ENCODE results near the gene CST6. TPM values are rescaled to one million over a fixed set of nuclear protein-coding genes. Genes with fewer than 3 reads are reported as not detected.

CST6 gene
- total RNA-seq, 1 donor from 2014 or later: not detected

GRCh38 chr11:65988791-65989592 is 22.8 kb upstream of the CST6 start:
- no peak overlapping the region for H3K9ac ChIP-seq
- H3K27ac Mint-ChIP-seq: peak overlapping the region; percentile 88
- peak; percentile 94 for DNase-seq (ENCODE audit: low spot score)
- no peaks in the 10 kb centered on the region for H3K9me3 Mint-ChIP-seq
- H3K27ac ChIP-seq: no peak overlapping the region
- H3K4me1 Mint-ChIP-seq: peaks cover 2% of the 10 kb centered on the region
- no peaks in the 10 kb centered on the region for H3K4me1 ChIP-seq
- no peak overlapping the region for H3K4me3 ChIP-seq
- peak overlapping the region; percentile 9 for H3K4me3 Mint-ChIP-seq
- no peaks in the 10 kb centered on the region for H3K9me3 ChIP-seq (ENCODE audit: low read depth)
- H3K27me3 Mint-ChIP-seq (ENCODE audit: insufficient read depth, low read depth): no peaks in the 10 kb centered on the region
- H2AFZ ChIP-seq (replicated peaks): peak overlapping the region; percentile 76
- TF ChIP-seq CTCF (IDR thresholded peaks at IDR 0.05) (peak; percentile 99), EZH2 (IDR thresholded peaks at IDR 0.05) (no peak), EZH2phosphoT487 (IDR thresholded peaks at IDR 0.05) (no peak)
- peaks cover 10% of the 10 kb centered on the region for H3F3A ChIP-seq (ENCODE audit: low read depth)
- no peak overlapping the region for H3K4me2 ChIP-seq
- no peaks in the 10 kb centered on the region for H3K27me3 ChIP-seq
- H4K20me1 ChIP-seq (ENCODE audit: low read depth): no peaks in the 10 kb centered on the region
- H3K79me2 ChIP-seq (ENCODE audit: low read depth): no peaks in the 10 kb centered on the region
- no peaks in the 10 kb centered on the region for H3K36me3 ChIP-seq
- peaks cover 2% of the 10 kb centered on the region for H3K36me3 Mint-ChIP-seq

GRCh38 chr11:65992056-65992455 is 19.8 kb upstream of the CST6 start:
- no peaks in the 10 kb centered on the region for H3K27me3 Mint-ChIP-seq (ENCODE audit: insufficient read depth, low read depth)
- Histone ChIP-seq H3K4me1 (no peaks in the 10 kb centered on the region), H3K79me2 (ENCODE audit: low read depth) (no peaks in the 10 kb centered on the region), H3K27me3 (no peaks in the 10 kb centered on the region), H4K20me1 (ENCODE audit: low read depth) (no peaks in the 10 kb centered on the region), H2AFZ (replicated peaks) (no peak overlapping the region), H3K27ac (no peak overlapping the region), H3K4me3 (no peak overlapping the region), H3F3A (ENCODE audit: low read depth) (peaks cover 15% of the 10 kb centered on the region), H3K9ac (no peak overlapping the region), H3K4me2 (no peak overlapping the region), H3K9me3 (ENCODE audit: low read depth) (no peaks in the 10 kb centered on the region), H3K36me3 (no peaks in the 10 kb centered on the region)
- H3K4me1 Mint-ChIP-seq: peaks cover 2% of the 10 kb centered on the region
- H3K9me3 Mint-ChIP-seq: no peaks in the 10 kb centered on the region
- DNase-seq (ENCODE audit: low spot score): no peak
- H3K27ac Mint-ChIP-seq: no peak overlapping the region
- no peak for TF ChIP-seq CTCF (IDR thresholded peaks at IDR 0.05)
- TF ChIP-seq EZH2 (IDR thresholded peaks at IDR 0.05): no peak
- no peak for TF ChIP-seq EZH2phosphoT487 (IDR thresholded peaks at IDR 0.05)
- H3K4me3 Mint-ChIP-seq: no peak overlapping the region
- H3K36me3 Mint-ChIP-seq: peaks cover 8% of the 10 kb centered on the region

GRCh38 chr11:65997286-65997685 is 14.5 kb upstream of the CST6 start:
- Histone ChIP-seq H2AFZ (replicated peaks) (no peak overlapping the region), H3K4me1 (peaks cover 3% of the 10 kb centered on the region), H4K20me1 (ENCODE audit: low read depth) (no peaks in the 10 kb centered on the region), H3K79me2 (ENCODE audit: low read depth) (peaks cover 22% of the 10 kb centered on the region), H3K9me3 (ENCODE audit: low read depth) (no peaks in the 10 kb centered on the region), H3K9ac (no peak overlapping the region), H3K4me3 (no peak overlapping the region), H3K27me3 (no peaks in the 10 kb centered on the region), H3K27ac (no peak overlapping the region), H3K36me3 (peaks cover 4% of the 10 kb centered on the region), H3F3A (ENCODE audit: low read depth) (peaks cover 14% of the 10 kb centered on the region), H3K4me2 (no peak overlapping the region)
- no peak overlapping the region for H3K27ac Mint-ChIP-seq
- H3K9me3 Mint-ChIP-seq: no peaks in the 10 kb centered on the region
- H3K36me3 Mint-ChIP-seq: peaks cover 25% of the 10 kb centered on the region
- H3K4me3 Mint-ChIP-seq: peak overlapping the region; percentile 3
- TF ChIP-seq EZH2 (IDR thresholded peaks at IDR 0.05): no peak
- TF ChIP-seq EZH2phosphoT487 (IDR thresholded peaks at IDR 0.05): no peak
- TF ChIP-seq CTCF (IDR thresholded peaks at IDR 0.05): no peak
- no peak for DNase-seq (ENCODE audit: low spot score)
- H3K27me3 Mint-ChIP-seq (ENCODE audit: insufficient read depth, low read depth): peaks cover 4% of the 10 kb centered on the region
- peaks cover 15% of the 10 kb centered on the region for H3K4me1 Mint-ChIP-seq

Data from neural progenitor cell (in vitro differentiated cells).